Measurements from ENCODE around the gene CCDC146. TPM values are rescaled to one million over a fixed set of nuclear protein-coding genes. Genes with fewer than 3 reads are reported as not detected.

The CCDC146 gene
- total and polyA plus RNA-seq, 10 of the 15 experiments (the other 5 are each of a cell fraction or from before 2014, with no cell fraction given) = 0.28 to 5.3 (median 1.3) TPM

GRCh38 chr7:77315182-77315591, 192.8 kb downstream of the CCDC146 start:
- BruUV-seq (replicated peaks) = no TSS peak
- ChIA-PET POLR2A (no interaction called here), SMC1A (ENCODE audit: uncharacterized antibody, unreplicated experiment) (interaction anchor here (0.7 kb wide), 2 partner anchors 65 to 68 kb away, joined by 3 read pairs; no protein-coding TSS in a partner anchor), RAD21 (ENCODE audit: unreplicated experiment) (no interaction called here), CTCF (interaction anchor here (1.1 kb wide), 1 partner anchor 14 kb away, joined by 3 read pairs; no protein-coding TSS in a partner anchor)
- in situ Hi-C loops (cut with MboI) = no loop called here
- no peak overlapping the region for H3K9ac ChIP-seq (ENCODE audit: control insufficient read depth, insufficient read depth, low read length)
- FAIRE-seq (no peak), DNase-seq (ENCODE audit: low read depth, low spot score) (no peak), ATAC-seq (no peak)
- no peaks in the 10 kb centered on the region for H3K9me3 ChIP-seq (replicated peaks; ENCODE audit: control insufficient read depth, insufficient read depth, low read length)
- intact Hi-C loops (cut with micrococcal nuclease; ENCODE audit: unreplicated experiment) = no loop called here
- 73% methylated on average over 3 of the region's 3 CpGs for WGBS (ENCODE audit: insufficient coverage, insufficient replicate concordance, low lambda C conversion rate, missing lambda C conversion rate)
- no peaks in the 10 kb centered on the region for H3K79me2 ChIP-seq (ENCODE audit: control insufficient read depth, insufficient read depth, low read length)
- H4K20me1 ChIP-seq (ENCODE audit: control insufficient read depth, insufficient read depth) = no peaks in the 10 kb centered on the region
- H3K4me2 ChIP-seq (ENCODE audit: control insufficient read depth, insufficient read depth) = no peak overlapping the region
- H3K4me1 ChIP-seq (ENCODE audit: control insufficient read depth, insufficient read depth, low read length) = no peaks in the 10 kb centered on the region
- TF ChIP-seq RUNX3 (IDR thresholded peaks at IDR 0.05; ENCODE audit: low read length) (no peak), SUZ12 (IDR thresholded peaks at IDR 0.05; ENCODE audit: unreplicated experiment) (no peak), NFYA (IDR thresholded peaks at IDR 0.05; ENCODE audit: borderline replicate concordance, low read depth, low read length) (no peak), MYC (IDR thresholded peaks at IDR 0.05; ENCODE audit: insufficient read depth, insufficient read length, insufficient replicate concordance, low read length, severe bottlenecking) (no peak), KDM1A (IDR thresholded peaks at IDR 0.05; ENCODE audit: borderline replicate concordance) (no peak), SUPT20H (IDR thresholded peaks at IDR 0.05; ENCODE audit: borderline replicate concordance, control insufficient read depth, low read depth, low read length) (no peak), JUND (IDR thresholded peaks at IDR 0.05; ENCODE audit: low read depth, low read length) (no peak), CREM (IDR thresholded peaks at IDR 0.05; ENCODE audit: low read depth) (no peak), MTA2 (IDR thresholded peaks at IDR 0.05; ENCODE audit: low read depth) (no peak), MTA3 (IDR thresholded peaks at IDR 0.05; ENCODE audit: borderline replicate concordance, low read length) (no peak), SP1 (IDR thresholded peaks at IDR 0.05; ENCODE audit: low read depth, low read length) (no peak), EGR1 (IDR thresholded peaks at IDR 0.05; ENCODE audit: borderline replicate concordance in 1 of 2, low read depth in 2 of 2, low read length in 2 of 2) (no peak), SMARCA5 (IDR thresholded peaks at IDR 0.05) (no peak), NFXL1 (IDR thresholded peaks at IDR 0.05; ENCODE audit: borderline replicate concordance) (no peak), TCF3 (IDR thresholded peaks at IDR 0.05; ENCODE audit: borderline replicate concordance, insufficient read depth, low read depth, low read length) (no peak)
- TF ChIP-seq, protein P1, sequence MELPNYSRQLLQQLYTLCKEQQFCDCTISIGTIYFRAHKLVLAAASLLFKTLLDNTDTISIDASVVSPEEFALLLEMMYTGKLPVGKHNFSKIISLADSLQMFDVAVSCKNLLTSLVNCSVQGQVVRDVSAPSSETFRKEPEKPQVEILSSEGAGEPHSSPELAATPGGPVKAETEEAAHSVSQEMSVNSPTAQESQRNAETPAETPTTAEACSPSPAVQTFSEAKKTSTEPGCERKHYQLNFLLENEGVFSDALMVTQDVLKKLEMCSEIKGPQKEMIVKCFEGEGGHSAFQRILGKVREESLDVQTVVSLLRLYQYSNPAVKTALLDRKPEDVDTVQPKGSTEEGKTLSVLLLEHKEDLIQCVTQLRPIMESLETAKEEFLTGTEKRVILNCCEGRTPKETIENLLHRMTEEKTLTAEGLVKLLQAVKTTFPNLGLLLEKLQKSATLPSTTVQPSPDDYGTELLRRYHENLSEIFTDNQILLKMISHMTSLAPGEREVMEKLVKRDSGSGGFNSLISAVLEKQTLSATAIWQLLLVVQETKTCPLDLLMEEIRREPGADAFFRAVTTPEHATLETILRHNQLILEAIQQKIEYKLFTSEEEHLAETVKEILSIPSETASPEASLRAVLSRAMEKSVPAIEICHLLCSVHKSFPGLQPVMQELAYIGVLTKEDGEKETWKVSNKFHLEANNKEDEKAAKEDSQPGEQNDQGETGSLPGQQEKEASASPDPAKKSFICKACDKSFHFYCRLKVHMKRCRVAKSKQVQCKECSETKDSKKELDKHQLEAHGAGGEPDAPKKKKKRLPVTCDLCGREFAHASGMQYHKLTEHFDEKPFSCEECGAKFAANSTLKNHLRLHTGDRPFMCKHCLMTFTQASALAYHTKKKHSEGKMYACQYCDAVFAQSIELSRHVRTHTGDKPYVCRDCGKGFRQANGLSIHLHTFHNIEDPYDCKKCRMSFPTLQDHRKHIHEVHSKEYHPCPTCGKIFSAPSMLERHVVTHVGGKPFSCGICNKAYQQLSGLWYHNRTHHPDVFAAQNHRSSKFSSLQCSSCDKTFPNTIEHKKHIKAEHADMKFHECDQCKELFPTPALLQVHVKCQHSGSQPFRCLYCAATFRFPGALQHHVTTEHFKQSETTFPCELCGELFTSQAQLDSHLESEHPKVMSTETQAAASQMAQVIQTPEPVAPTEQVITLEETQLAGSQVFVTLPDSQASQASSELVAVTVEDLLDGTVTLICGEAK (IDR thresholded peaks at IDR 0.05; ENCODE audit: borderline replicate concordance) = no peak
- TF ChIP-seq, protein P2, sequence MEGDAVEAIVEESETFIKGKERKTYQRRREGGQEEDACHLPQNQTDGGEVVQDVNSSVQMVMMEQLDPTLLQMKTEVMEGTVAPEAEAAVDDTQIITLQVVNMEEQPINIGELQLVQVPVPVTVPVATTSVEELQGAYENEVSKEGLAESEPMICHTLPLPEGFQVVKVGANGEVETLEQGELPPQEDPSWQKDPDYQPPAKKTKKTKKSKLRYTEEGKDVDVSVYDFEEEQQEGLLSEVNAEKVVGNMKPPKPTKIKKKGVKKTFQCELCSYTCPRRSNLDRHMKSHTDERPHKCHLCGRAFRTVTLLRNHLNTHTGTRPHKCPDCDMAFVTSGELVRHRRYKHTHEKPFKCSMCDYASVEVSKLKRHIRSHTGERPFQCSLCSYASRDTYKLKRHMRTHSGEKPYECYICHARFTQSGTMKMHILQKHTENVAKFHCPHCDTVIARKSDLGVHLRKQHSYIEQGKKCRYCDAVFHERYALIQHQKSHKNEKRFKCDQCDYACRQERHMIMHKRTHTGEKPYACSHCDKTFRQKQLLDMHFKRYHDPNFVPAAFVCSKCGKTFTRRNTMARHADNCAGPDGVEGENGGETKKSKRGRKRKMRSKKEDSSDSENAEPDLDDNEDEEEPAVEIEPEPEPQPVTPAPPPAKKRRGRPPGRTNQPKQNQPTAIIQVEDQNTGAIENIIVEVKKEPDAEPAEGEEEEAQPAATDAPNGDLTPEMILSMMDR (IDR thresholded peaks at IDR 0.05 in 2 of 3, conservative IDR thresholded peaks at IDR 0.05 in 1 of 3; ENCODE audit: control insufficient read depth in 2 of 3, extremely low read depth in 1 of 3, insufficient read depth in 1 of 3, low read depth in 3 of 3, low read length in 3 of 3) = no peak
- TF ChIP-seq, protein P3, sequence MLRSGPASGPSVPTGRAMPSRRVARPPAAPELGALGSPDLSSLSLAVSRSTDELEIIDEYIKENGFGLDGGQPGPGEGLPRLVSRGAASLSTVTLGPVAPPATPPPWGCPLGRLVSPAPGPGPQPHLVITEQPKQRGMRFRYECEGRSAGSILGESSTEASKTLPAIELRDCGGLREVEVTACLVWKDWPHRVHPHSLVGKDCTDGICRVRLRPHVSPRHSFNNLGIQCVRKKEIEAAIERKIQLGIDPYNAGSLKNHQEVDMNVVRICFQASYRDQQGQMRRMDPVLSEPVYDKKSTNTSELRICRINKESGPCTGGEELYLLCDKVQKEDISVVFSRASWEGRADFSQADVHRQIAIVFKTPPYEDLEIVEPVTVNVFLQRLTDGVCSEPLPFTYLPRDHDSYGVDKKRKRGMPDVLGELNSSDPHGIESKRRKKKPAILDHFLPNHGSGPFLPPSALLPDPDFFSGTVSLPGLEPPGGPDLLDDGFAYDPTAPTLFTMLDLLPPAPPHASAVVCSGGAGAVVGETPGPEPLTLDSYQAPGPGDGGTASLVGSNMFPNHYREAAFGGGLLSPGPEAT (IDR thresholded peaks at IDR 0.05; ENCODE audit: low read depth) = no peak
- no peaks in the 10 kb centered on the region for H3K27me3 ChIP-seq (replicated peaks in 1 of 2; ENCODE audit: control insufficient read depth in 2 of 2, insufficient read depth in 2 of 2, low read length in 1 of 2)
- no peak overlapping the region for H2AFZ ChIP-seq (ENCODE audit: control insufficient read depth, low read depth, low read length)
- peaks cover 0 to 3% of the 10 kb centered on the region in 2 experiments; a peak in 2 of 4 replicates for H3K36me3 ChIP-seq (ENCODE audit: control insufficient read depth in 2 of 2, insufficient read depth in 2 of 2, low read length in 1 of 2)
- H3K4me3 ChIP-seq = no peak overlapping the region
- no peak overlapping the region for H3K27ac ChIP-seq (ENCODE audit: control insufficient read depth, insufficient read depth)

Measured in GM12878 (cell line).